Activated CD8-positive, alpha-beta memory T cell treated with anti-CD3 and anti-CD28 coated beads, Interleukin-2, amount 50 U/mL, for 1 hour (primary cell): ENCODE data around the gene PDE6B.

Source experiments
- DNase-seq: peaks from one replicate; pipeline ENCODE4 v3.0.0-alpha.2; 2020; ENCODE audit errors: extremely low read depth

Gene PDE6B

DNA sequence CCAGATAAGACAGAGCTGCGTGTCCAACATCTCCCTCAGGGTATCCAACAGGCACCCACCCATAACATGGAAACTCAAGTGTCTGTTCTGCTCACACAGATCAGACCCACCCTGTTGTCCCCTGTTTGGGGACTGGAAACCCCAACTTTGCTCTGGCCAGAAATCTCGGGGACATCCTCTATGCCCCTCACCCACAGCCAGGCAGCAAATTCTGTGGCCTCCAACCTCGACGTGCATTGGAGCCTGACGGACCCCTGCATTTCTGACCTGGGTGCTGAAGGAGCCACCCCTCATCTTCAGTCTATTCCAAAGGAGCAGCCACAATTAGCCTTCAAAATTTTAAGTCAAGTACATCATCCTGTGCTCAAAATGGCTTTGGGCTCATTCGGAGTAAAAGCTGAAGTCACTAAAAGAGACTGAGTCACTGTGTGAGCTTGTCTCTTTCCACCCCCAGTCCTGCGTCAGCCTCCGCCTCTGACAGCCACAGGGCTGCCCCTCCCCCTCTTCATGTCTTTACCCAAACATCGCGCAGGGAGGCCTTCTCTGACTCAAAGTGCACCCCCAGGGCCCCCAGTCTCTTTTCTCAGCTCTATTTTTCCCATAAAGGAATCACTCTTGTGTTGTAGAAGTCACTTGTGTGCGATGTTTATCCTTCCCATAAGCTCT, 24.4 kb upstream of the PDE6B start:
- no peak for DNase-seq

- DNase-seq = no peak
These were observed 23.5 kb upstream of the PDE6B start for GRCh38 chr4:601612-602558.

DNA sequence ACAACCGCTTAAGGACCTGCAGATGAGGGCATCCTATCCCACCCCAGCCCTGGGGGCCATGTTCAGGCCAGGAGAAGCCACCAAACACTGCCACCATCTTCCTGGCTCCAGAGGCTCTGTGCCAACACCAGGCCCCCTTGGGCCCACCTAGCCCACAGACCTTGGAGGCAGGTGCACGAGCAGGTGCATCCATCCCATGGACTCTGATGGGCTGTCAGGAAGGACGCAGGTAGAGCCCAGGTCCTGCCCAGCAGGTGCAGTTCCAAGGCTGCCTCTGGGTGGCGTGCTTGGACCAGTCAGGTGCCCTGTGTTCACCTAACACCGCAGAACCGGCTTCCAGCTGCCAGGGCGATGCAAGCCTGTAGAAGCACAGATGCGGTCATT, 22.8 kb upstream of the PDE6B start:
- DNase-seq = no peak

- no peak for DNase-seq
These were observed 21.2 kb upstream of the PDE6B start for GRCh38 chr4:604131-604530.

DNA sequence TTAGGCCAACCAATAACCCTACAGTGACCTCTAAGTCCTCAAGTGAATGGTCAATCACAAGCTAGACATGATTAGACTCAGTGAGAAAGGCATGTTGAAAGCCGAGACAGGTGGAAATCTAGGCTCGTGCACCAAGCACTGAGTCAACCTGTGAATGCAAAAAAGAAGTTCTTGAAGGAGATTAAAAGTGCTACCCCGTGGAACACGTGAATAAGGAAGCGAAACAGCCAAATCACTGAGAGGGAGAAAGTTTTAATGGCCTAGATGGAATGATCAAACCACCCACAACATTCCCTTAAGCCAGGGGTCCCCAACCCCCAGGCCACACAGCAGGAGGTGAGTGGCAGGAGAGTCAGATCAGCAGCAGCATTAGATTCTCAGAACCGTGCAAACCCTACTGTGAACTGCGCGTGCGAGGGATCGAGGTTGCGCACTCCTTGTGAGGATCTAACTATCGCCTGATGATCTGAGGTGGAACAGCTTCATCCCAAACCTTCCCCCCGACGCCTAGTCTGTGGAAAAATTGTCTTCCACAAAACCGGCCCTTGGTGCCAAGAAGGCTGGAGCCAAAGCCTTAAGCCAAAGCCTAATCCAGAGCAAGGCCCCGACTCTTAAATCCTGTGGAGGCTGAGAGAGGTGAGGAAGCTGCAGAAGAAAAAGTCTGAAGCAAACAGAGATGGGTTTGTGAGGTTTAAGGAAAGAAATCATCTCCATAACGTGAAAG, 19.5 kb upstream of the PDE6B start:
- no peak for DNase-seq

GRCh38 chr4:608236-608635, 17.1 kb upstream of the PDE6B start:
- DNase-seq = no peak

GRCh38 chr4:609400-610050, 15.8 kb upstream of the PDE6B start:
- no peak for DNase-seq

DNA sequence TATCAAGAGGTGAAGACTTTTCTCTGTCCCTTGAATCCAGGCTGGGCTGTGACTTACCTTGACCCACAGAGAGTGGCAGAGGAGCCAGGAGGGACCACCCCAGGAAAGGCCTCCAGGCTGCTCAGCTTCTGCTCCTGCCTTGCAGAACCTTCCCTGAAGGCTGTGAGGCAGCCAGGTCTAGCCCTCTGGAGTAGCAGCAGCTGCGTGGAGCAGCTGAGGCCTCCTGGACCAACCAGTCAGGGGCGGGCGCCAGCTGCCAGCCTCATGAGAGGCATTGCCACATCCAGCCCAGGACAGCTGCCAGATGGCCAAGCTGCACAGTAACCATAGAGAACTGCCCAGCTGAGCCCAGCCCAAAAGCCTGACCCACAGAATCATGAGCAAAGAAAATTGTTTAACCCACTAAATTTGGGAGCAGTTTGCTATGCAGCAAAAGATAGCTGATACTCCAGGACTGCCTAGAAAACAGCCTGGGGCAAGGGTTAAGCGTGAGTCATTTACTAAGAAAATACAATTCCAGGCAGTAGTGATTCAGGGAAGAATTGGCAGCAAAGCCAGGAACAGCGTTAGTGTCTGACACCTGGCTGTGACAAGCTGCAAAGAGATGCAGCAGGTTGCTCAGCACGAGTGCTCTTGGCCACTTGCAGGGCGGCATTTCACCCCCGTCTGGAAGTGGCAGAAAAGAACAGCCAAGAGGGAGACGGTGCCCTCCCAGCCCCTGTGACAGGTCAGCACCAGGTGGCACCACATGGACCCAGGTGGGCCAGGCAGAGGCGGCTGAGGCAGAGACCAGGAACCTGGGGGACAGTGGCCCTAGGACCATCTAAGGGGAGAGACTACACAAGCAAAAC, 14.7 kb upstream of the PDE6B start:
- no peak for DNase-seq

- DNase-seq = no peak
These were observed 13.2 kb upstream of the PDE6B start for GRCh38 chr4:612052-612748.

GRCh38 chr4:612749-613125, 12.6 kb upstream of the PDE6B start:
- no peak for DNase-seq

DNA sequence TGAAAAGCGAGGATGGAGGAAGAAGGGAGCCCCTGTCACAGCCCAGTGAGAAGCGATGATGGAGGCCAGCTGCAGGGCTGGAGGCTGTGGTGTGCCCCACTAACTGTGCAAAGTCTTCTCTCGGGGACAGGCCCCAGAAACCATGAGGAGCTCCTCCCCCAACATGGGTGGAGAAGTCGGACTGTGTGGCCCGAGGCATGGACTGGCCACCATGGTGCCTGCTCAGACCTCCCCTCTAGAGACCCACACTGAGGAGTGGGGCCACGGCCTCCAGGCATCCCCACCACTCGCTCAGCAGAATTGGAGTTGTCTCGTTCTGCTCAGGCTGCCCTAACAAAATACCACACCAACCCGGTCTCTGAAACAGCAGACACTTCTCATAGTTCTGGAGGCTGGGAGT, 12.2 kb upstream of the PDE6B start:
- no peak for DNase-seq

DNA sequence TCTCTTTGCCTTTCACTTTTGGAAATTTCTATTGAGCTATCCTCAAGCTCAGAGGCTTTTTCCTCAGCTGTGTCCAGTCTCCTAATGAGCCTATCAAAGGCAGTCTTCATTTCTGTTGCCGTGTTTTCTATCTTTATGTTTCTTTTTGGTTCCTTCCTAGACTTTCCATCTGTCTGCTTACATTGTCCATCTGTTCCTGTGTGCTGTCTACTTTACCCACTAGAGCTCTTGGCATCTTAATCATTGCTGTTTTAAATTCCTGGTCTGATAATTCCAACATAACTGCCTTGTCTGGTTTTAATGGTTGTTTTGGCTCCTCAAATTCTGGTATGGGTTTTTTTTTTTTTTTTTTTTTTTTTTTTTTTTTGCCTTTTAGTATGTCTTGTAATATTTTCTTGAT, 9.3 kb upstream of the PDE6B start:
- no peak for DNase-seq

GRCh38 chr4:616911-617643, 8.3 kb upstream of the PDE6B start:
- no peak for DNase-seq

DNA sequence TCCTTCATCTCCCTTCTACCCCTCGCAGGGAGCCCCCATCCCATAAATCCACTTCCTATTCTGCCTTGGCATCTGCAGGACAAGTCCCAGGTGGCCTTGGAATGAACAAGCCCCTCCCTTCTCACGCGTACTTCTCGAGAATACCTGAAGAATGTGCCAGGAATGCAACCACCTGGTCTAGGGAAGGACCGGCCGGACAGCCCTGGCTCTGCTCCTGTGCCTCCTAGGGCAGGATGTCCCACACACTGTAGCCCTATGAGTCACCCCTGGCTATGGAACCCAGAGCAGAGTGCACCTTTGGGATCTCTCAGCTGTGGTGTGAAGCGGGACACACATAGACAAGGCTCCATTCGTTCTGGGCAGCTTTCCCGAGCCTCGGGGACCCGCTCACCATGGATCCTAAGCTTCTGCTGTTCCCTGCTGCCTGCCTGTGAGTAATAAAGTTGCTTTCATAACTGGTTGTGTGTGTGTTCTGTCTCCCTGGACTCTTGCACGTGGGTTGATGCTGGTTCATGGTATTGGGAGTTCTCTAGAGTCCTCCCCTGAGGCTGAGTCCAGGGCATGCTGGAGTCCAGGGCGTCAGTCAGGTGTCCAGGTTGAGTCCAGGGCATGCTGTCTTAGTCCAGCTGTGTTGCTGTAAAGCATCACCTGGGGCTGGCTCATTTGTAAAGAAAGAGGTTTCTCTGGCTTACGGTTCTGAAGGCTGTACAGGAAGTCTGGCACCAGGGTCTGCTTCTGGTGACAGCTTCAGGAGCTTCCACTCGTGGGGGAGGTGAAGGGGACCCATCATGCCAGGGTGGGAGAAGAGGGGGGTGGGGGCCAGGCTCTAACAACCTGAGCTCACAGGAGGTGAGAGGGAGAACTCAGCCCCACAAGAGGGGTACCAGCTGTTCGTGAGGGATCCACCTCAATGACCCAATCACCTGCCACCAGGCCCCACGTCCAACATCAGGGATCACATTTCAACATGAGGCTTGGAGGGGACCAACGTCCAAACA, 7.4 kb upstream of the PDE6B start:
- DNase-seq = no peak

- no peak for DNase-seq
These were observed 5.2 kb upstream of the PDE6B start for GRCh38 chr4:620201-620600.

DNA sequence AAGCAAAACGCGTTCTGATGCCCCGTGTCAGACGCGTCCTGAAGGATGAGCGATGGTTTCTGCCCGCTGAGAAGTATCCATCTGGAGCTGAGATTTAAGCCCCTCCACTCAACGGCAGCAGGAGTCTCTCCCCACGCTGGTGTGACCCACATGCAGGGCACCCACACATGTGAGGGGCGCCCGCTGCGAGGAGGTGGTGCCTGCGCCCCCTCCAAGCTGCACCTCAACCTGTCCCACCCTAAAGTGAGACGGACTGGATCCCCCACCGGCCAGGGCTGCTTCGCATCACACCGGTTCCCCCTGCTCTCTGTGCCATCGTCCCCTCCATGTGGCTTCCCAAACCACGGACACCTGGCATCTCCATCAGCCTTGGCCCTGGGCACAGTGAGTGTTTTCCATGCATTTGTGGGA, 4.5 kb upstream of the PDE6B start:
- no peak for DNase-seq

DNA sequence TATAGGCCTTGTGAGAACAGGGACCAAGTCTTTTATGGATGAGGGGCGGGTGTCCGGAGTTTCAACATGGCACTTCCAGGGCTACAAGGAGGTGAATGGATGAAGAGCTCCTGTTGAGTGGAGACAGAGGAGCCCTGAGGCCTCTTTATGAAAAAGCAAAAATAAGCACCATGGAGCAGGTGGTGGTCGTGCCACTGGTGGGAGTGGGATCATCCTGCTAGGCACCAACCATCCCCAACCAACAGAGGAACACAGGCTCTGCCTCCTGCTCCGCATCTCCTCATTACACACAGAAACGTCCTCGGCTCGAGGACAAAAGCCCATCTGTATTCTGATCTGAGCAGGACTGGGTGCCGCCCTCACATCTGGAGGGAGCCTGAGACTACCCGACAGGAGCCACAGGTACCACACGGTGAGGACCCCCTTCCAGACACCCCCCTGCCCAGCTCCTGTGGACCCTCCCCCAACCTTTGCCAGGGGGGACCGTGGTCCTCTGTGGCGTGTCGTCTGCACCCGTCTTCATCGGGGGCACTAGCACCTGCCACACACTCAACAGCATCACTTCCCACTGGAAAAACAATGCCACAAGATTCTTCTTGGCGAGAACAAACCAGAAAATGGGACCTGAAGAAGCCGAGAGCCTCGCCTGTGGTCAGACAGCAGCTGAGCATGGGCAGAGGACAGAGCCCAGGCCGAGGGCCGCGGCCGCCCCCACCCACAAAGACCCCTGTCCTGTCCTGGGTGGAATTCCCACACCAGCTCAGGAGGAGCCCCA, 3.9 kb upstream of the PDE6B start:
- no peak for DNase-seq
